CD4-positive, alpha-beta T cell treated with Interleukin-6 at 100 ng/mL for 8 hours (primary cell): ENCODE results near the gene SMIM26.
"Not testable (repeated sequence)": the region's sequence is repeated elsewhere in the genome, so short reads cannot be mapped to it uniquely, and the experiment has no call there.

ENCODE experiments used
- DNase-seq: peaks from one replicate; pipeline ENCODE4 v3.0.0-alpha.2; 2020; ENCODE audit warnings: mixed read lengths, low spot score

The SMIM26 gene

GRCh38 chr20:18566892-18567738 is at the start of gene SMIM26:
Gene SMIM26 (plus strand): TSS chr20:18567432. CDS start chr20:18567479, 47 bp downstream.
- peak; percentile 93 for DNase-seq

GRCh38 chr20:18522066-18522465 is 45.2 kb upstream of the SMIM26 start:
- not testable (repeated sequence) for DNase-seq

- no peak for DNase-seq
Measured at GRCh38 chr20:18523066-18523465, 44.2 kb upstream of the SMIM26 start.

- no peak for DNase-seq
Measured at GRCh38 chr20:18524646-18525045, 42.6 kb upstream of the SMIM26 start.

GRCh38 chr20:18526761-18527160 is 40.5 kb upstream of the SMIM26 start:
- DNase-seq, result not testable (repeated sequence)

- DNase-seq, result no peak
Measured at GRCh38 chr20:18527339-18527738, 39.9 kb upstream of the SMIM26 start.

- no peak for DNase-seq
Measured at GRCh38 chr20:18527836-18528235, 39.4 kb upstream of the SMIM26 start.

GRCh38 chr20:18529041-18529440 is 38.2 kb upstream of the SMIM26 start:
- no peak for DNase-seq

GRCh38 chr20:18532626-18533025 is 34.6 kb upstream of the SMIM26 start:
- no peak for DNase-seq

- DNase-seq, result no peak
Measured at GRCh38 chr20:18533491-18533890, 33.7 kb upstream of the SMIM26 start.

GRCh38 chr20:18533978-18534644 is 33.1 kb upstream of the SMIM26 start:
- DNase-seq, result no peak

- no peak for DNase-seq
Measured at GRCh38 chr20:18537651-18538050, 29.6 kb upstream of the SMIM26 start.

- DNase-seq, result no peak
Measured at GRCh38 chr20:18541741-18542140, 25.5 kb upstream of the SMIM26 start.

- no peak for DNase-seq
Measured at GRCh38 chr20:18543216-18543615, 24.0 kb upstream of the SMIM26 start.

- no peak for DNase-seq
Measured at GRCh38 chr20:18543932-18544331, 23.3 kb upstream of the SMIM26 start.

GRCh38 chr20:18545566-18545965 is 21.7 kb upstream of the SMIM26 start:
- no peak for DNase-seq

- DNase-seq, result no peak
Measured at GRCh38 chr20:18548465-18548864, 18.8 kb upstream of the SMIM26 start.

GRCh38 chr20:18553746-18554145 is 13.5 kb upstream of the SMIM26 start:
- DNase-seq, result no peak

GRCh38 chr20:18567739-18568091 is 483 bp downstream of the SMIM26 start:
- DNase-seq, result no peak

- DNase-seq, result no peak
Measured at GRCh38 chr20:18571009-18571408, 3.8 kb downstream of the SMIM26 start.

- no peak for DNase-seq
Measured at GRCh38 chr20:18571578-18571977, 4.3 kb downstream of the SMIM26 start.

- DNase-seq, result no peak
Measured at GRCh38 chr20:18577942-18578341, 10.7 kb downstream of the SMIM26 start.

- DNase-seq, result no peak
Measured at GRCh38 chr20:18578581-18578980, 11.3 kb downstream of the SMIM26 start.

- DNase-seq, result no peak
Measured at GRCh38 chr20:18580012-18580411, 12.8 kb downstream of the SMIM26 start.
